Stomach (tissue), 4 donors: ENCODE measurements around the gene LDLR.

Experiments
- EP300 ChIP-seq: sonication (generic); formaldehyde crosslinking; IDR thresholded peaks from one replicate; pipeline ENCODE4 v1.6.1; 2017; ENCODE audit warnings: antibody characterized with exemption
- POLR2AphosphoS5 ChIP-seq, 3 donors: sonication (generic); formaldehyde crosslinking; IDR thresholded peaks; one replicate each; pipeline ENCODE4 v1.6.1; 2016; ENCODE audit warnings: antibody characterized with exemption in 3 of 3
- TF ChIP-seq, protein P1 (sequence below), 7 experiments: fragments of 450-650 bp in 4 of 7; fragments of 200-600 bp in 3 of 7; sonication (generic) in 3 of 7; IDR thresholded peaks; one replicate each; pipeline ENCODE4 v1.5.1; 2016 to 2019; ENCODE audit warnings: antibody characterized with exemption in 7 of 7, control low read depth in 2 of 7, mild to moderate bottlenecking in 1 of 7

DNA sequence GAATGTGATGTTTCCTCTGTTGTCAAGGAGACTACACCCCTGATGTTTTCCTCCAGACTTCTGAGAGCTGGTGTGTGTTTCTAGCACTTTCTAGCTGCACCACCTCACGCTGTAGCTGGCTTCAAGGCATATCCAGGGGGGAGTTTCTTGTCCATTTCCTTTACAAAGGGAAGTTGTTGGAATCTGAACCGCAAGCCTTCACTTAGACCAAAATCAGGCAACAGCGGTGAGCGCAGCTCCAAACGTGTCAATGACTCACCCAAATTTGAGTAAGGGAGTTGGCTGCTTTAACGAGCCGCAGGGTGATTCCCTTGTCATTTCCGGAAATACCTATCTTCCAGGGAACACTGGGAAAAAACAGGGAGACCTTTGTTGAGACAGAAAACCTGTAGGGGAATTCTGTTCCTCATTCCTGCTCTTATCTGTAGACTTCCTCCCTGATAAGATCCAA lies 2.5 kb downstream of the LDLR start:
- TF ChIP-seq EP300 (no peak), POLR2AphosphoS5 (IDR thresholded peaks at IDR 0.05) (peak; percentile 36 to 92 (median 83))
- TF ChIP-seq, protein P1, sequence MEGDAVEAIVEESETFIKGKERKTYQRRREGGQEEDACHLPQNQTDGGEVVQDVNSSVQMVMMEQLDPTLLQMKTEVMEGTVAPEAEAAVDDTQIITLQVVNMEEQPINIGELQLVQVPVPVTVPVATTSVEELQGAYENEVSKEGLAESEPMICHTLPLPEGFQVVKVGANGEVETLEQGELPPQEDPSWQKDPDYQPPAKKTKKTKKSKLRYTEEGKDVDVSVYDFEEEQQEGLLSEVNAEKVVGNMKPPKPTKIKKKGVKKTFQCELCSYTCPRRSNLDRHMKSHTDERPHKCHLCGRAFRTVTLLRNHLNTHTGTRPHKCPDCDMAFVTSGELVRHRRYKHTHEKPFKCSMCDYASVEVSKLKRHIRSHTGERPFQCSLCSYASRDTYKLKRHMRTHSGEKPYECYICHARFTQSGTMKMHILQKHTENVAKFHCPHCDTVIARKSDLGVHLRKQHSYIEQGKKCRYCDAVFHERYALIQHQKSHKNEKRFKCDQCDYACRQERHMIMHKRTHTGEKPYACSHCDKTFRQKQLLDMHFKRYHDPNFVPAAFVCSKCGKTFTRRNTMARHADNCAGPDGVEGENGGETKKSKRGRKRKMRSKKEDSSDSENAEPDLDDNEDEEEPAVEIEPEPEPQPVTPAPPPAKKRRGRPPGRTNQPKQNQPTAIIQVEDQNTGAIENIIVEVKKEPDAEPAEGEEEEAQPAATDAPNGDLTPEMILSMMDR (IDR thresholded peaks at IDR 0.05) = no peak
